Neural progenitor cell (in vitro differentiated cells): ENCODE data around the gene CLIP4. TPM values are rescaled to one million over a fixed set of nuclear protein-coding genes. Genes with fewer than 3 reads are reported as not detected.
A peak's percentile ranks its signal among the peaks of the same experiment; 100 is the strongest.

Experiments used
- DNase-seq: peaks from one replicate; pipeline ENCODE4 v3.0.0-alpha.2; 2016; ENCODE audit warnings: low spot score
- H2AFZ ChIP-seq: fragments of 200-600 bp; sonication (generic); replicated peaks from 2 replicates; pipeline ENCODE4 v1.6.1; 2016; ENCODE audit warnings: antibody characterized with exemption
- H3F3A ChIP-seq: fragments of 200-600 bp; sonication (generic); 2 replicates; pipeline ENCODE4 v1.6.1; 2016; ENCODE audit warnings: antibody characterized with exemption, low read depth
- H3K27ac ChIP-seq: fragments of 200-600 bp; sonication (generic); 2 replicates; pipeline ENCODE4 v1.5.1; 2016; ENCODE audit warnings: mild to moderate bottlenecking
- H3K27me3 ChIP-seq: fragments of 200-600 bp; sonication (generic); 2 replicates; pipeline ENCODE4 v1.6.1; 2016; ENCODE audit warnings: mild to moderate bottlenecking, moderate library complexity
- H3K36me3 ChIP-seq: fragments of 200-600 bp; sonication (generic); 2 replicates; pipeline ENCODE4 v1.5.1; 2016
- H3K4me1 ChIP-seq: fragments of 200-600 bp; sonication (generic); 2 replicates; pipeline ENCODE4 v1.6.1; 2016; ENCODE audit warnings: mixed run types
- H3K4me2 ChIP-seq: fragments of 200-600 bp; sonication (generic); 2 replicates; pipeline ENCODE4 v1.6.1; 2016
- H3K4me3 ChIP-seq: fragments of 200-600 bp; sonication (generic); 2 replicates; pipeline ENCODE4 v1.5.1; 2016
- H3K79me2 ChIP-seq: fragments of 200-600 bp; sonication (generic); 2 replicates; pipeline ENCODE4 v1.6.1; 2016; ENCODE audit warnings: low read depth
- H3K9ac ChIP-seq: fragments of 200-600 bp; sonication (generic); 2 replicates; pipeline ENCODE4 v1.6.1; 2016
- H3K9me3 ChIP-seq: fragments of 200-600 bp; sonication (generic); 2 replicates; pipeline ENCODE4 v1.5.1; 2016; ENCODE audit warnings: low read depth
- H4K20me1 ChIP-seq: fragments of 200-600 bp; sonication (generic); 2 replicates; pipeline ENCODE4 v1.6.1; 2016; ENCODE audit warnings: low read depth
- H3K27ac Mint-ChIP-seq: 3 replicates; pipeline ENCODE4 v1.8.0; 2021; ENCODE audit warnings: mixed read lengths
- H3K27me3 Mint-ChIP-seq: 2 replicates; pipeline ENCODE4 v1.8.0; 2022; ENCODE audit warnings: low read depth, mild to moderate bottlenecking, inconsistent platforms, moderate library complexity, mixed read lengths; ENCODE audit not compliant: insufficient read depth
- H3K36me3 Mint-ChIP-seq: 3 replicates; pipeline ENCODE4 v1.8.0; 2021; ENCODE audit warnings: mixed read lengths
- H3K4me1 Mint-ChIP-seq: 3 replicates; pipeline ENCODE4 v1.8.0; 2021; ENCODE audit warnings: mixed read lengths
- H3K4me3 Mint-ChIP-seq: 3 replicates; pipeline ENCODE4 v1.8.0; 2021; ENCODE audit warnings: mild to moderate bottlenecking, moderate library complexity, mixed read lengths
- H3K9me3 Mint-ChIP-seq: 3 replicates; pipeline ENCODE4 v1.8.0; 2020; ENCODE audit warnings: mixed read lengths
- EZH2 ChIP-seq: fragments of 200-600 bp; sonication (generic); IDR thresholded peaks from 2 replicates; pipeline ENCODE4 v1.6.1; 2017; ENCODE audit warnings: antibody characterized with exemption, mild to moderate bottlenecking, moderate library complexity
- EZH2phosphoT487 ChIP-seq: fragments of 200-600 bp; sonication (generic); IDR thresholded peaks from 2 replicates; pipeline ENCODE4 v1.6.1; 2017; ENCODE audit warnings: antibody characterized with exemption
- total RNA-seq: library from RNA; depleted of rRNA; stranded (reverse); fragments of >200 nt; gene quantifications from 2 replicates; pipeline ENCODE4 v1.2.3, GENCODE V29; 2015; ENCODE audit warnings: low replicate concordance
- TF ChIP-seq, protein P1 (sequence below): fragments of 200-600 bp; sonication (generic); IDR thresholded peaks from 2 replicates; pipeline ENCODE4 v1.5.1; 2017; ENCODE audit warnings: antibody characterized with exemption, mild to moderate bottlenecking

The CLIP4 gene
- total RNA-seq, 1 donor from 2014 or later: 2.1 TPM

DNA sequence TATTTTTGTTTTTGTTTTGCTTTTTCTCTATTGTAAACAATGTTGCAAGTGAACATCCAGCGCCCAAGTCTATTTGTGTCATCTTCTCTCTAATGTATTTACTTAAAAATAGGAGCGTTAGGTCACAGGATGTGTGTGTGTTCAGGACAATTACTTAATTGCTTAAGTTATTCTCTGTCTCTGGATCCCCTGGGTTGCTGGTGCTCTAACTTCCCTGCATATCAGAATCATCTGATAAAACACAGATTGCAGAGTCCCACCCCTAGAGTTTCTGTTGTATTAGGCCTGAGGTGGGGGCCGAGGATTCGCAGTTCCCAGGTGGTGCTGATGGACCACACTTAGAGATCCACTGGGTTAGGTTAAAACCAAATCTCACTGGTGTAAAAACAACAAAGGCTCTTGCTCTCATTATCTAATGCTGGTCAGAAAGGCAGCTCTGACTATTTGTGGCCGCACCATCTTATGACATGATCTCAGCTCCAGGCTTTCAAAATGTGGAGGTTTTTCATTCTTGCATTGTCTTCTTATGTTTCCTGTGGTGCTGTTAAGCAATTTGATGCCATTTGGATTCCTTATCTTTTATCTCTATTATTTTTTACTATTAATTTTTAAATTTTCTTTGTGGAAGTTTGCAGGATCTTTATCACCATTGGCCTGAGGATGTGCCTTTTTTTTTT lies 87.7 kb downstream of the CLIP4 start:
- H3K9me3 Mint-ChIP-seq: no peaks in the 10 kb centered on the region
- Histone ChIP-seq H3K4me3 (no peak overlapping the region), H2AFZ (no peak overlapping the region), H3F3A (peaks cover 16% of the 10 kb centered on the region), H3K4me2 (no peak overlapping the region), H3K27ac (no peak overlapping the region), H3K79me2 (no peaks in the 10 kb centered on the region), H3K27me3 (no peaks in the 10 kb centered on the region), H3K9me3 (no peaks in the 10 kb centered on the region), H3K4me1 (peaks cover 15% of the 10 kb centered on the region), H3K9ac (no peak overlapping the region), H3K36me3 (no peaks in the 10 kb centered on the region), H4K20me1 (no peaks in the 10 kb centered on the region)
- no peaks in the 10 kb centered on the region for H3K27me3 Mint-ChIP-seq
- H3K27ac Mint-ChIP-seq: no peak overlapping the region
- H3K4me1 Mint-ChIP-seq: peaks cover 15% of the 10 kb centered on the region
- TF ChIP-seq EZH2phosphoT487 (no peak), EZH2 (no peak)
- TF ChIP-seq, protein P1, sequence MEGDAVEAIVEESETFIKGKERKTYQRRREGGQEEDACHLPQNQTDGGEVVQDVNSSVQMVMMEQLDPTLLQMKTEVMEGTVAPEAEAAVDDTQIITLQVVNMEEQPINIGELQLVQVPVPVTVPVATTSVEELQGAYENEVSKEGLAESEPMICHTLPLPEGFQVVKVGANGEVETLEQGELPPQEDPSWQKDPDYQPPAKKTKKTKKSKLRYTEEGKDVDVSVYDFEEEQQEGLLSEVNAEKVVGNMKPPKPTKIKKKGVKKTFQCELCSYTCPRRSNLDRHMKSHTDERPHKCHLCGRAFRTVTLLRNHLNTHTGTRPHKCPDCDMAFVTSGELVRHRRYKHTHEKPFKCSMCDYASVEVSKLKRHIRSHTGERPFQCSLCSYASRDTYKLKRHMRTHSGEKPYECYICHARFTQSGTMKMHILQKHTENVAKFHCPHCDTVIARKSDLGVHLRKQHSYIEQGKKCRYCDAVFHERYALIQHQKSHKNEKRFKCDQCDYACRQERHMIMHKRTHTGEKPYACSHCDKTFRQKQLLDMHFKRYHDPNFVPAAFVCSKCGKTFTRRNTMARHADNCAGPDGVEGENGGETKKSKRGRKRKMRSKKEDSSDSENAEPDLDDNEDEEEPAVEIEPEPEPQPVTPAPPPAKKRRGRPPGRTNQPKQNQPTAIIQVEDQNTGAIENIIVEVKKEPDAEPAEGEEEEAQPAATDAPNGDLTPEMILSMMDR: no peak
- H3K4me3 Mint-ChIP-seq: no peak overlapping the region
- H3K36me3 Mint-ChIP-seq: no peaks in the 10 kb centered on the region
- DNase-seq: no peak

DNA sequence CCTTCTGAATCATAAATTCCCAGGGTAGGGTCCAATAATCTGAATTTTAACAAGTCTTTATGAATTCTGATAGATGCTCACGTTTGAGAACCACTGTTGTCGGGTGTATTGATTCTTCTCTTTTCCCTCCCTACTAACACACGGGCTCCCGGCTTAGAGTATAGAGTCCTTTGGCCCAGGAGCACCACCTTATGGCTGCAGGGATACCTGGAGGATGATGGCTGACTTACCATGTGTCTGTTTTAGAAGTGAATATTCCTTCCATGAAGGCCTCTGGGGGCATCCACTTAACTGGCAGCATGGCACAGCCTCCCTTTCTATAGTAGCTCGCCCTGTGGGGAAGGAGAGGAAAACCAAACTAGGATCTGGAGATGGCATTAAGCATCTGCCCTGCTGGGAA lies 91.7 kb downstream of the CLIP4 start:
- H3K9me3 ChIP-seq: no peaks in the 10 kb centered on the region
- Mint-ChIP-seq H3K9me3 (no peaks in the 10 kb centered on the region), H3K4me3 (no peak overlapping the region), H3K4me1 (peaks cover 16% of the 10 kb centered on the region), H3K27ac (no peak overlapping the region), H3K27me3 (no peaks in the 10 kb centered on the region), H3K36me3 (no peaks in the 10 kb centered on the region)
- no peak for TF ChIP-seq EZH2
- TF ChIP-seq, protein P1: peak; percentile 24
- H3K4me3 ChIP-seq: no peak overlapping the region
- H3K27me3 ChIP-seq: no peaks in the 10 kb centered on the region
- H3K27ac ChIP-seq: no peak overlapping the region
- no peaks in the 10 kb centered on the region for H3K36me3 ChIP-seq
- H3K9ac ChIP-seq: no peak overlapping the region
- no peak overlapping the region for H2AFZ ChIP-seq
- no peaks in the 10 kb centered on the region for H3K79me2 ChIP-seq
- no peak overlapping the region for H3K4me2 ChIP-seq
- peaks cover 7% of the 10 kb centered on the region for H3F3A ChIP-seq
- peaks cover 11% of the 10 kb centered on the region for H3K4me1 ChIP-seq
- DNase-seq: no peak
- no peaks in the 10 kb centered on the region for H4K20me1 ChIP-seq

DNA sequence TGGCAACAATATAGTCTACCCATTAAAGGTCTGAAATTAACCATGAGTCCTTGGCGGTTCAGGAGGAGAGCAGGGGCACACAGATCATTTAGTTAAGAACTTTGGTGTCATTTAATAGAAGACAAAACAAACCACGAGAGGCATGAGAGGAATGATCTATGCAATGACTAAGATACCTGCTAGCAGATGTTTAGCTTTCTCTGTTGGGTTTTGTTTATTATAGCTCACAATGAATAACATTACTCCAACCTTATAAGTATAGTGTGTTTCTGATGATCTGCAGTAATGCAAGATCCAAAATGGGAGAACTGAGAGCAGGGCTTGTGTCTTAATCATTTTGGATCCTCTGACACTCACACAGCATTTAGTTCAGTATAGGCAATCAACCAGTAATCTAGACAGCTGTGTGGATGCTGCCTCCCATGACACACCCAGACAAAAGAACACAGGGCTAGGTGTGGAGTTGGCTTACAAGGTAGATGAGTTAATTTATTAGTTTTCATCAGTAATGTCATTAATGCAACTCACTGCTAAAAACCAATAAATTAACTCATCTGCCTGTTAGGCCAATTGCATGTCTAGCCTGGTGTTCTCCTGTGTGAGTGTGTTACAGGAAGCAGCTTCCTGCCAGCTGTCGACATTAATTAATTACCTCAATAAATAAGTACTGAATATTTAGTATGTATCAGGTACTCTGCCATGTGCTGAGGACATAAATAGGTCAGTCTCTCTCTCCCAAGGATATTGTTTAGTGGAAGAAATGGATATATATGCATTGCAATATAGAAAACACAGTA lies 92.3 kb downstream of the CLIP4 start:
- TF ChIP-seq EZH2phosphoT487 (no peak), EZH2 (no peak)
- TF ChIP-seq, protein P1: no peak
- H3K27ac Mint-ChIP-seq: no peak overlapping the region

More for the DNA sequence above, 92.3 kb downstream of the CLIP4 start:
- no peak overlapping the region for H3K4me2 ChIP-seq
- H3K4me3 Mint-ChIP-seq: no peak overlapping the region
- peaks cover 2% of the 10 kb centered on the region for H3K27me3 Mint-ChIP-seq
- peaks cover 1% of the 10 kb centered on the region for H3F3A ChIP-seq
- no peaks in the 10 kb centered on the region for H3K36me3 ChIP-seq
- no peaks in the 10 kb centered on the region for H3K9me3 ChIP-seq
- no peak overlapping the region for H2AFZ ChIP-seq
- no peak for DNase-seq
- no peak overlapping the region for H3K27ac ChIP-seq
- peaks cover 12% of the 10 kb centered on the region for H3K4me1 Mint-ChIP-seq
- no peaks in the 10 kb centered on the region for H3K9me3 Mint-ChIP-seq
- H3K4me3 ChIP-seq: no peak overlapping the region
- no peak overlapping the region for H3K9ac ChIP-seq
- no peaks in the 10 kb centered on the region for H4K20me1 ChIP-seq
- no peaks in the 10 kb centered on the region for H3K36me3 Mint-ChIP-seq
- H3K27me3 ChIP-seq: no peaks in the 10 kb centered on the region
- H3K79me2 ChIP-seq: no peaks in the 10 kb centered on the region
- H3K4me1 ChIP-seq: peaks cover 5% of the 10 kb centered on the region
